ENCODE data around the gene HNRNPR.

GRCh38 chr1:23393706-23394105 lies 49.6 kb upstream of the HNRNPR start:
- TF ChIP-seq CTCF (IDR thresholded peaks at IDR 0.05) (no peak), POLR2A (IDR thresholded peaks at IDR 0.05) (no peak)

Data from uterus (tissue), 2 donors.